HEK293 (cell line): ENCODE data around the gene CFAP97D2.

Source experiments
- ATF2 ChIP-seq: fragments of 450-650 bp; formaldehyde crosslinking; IDR thresholded peaks from 2 replicates; pipeline ENCODE4 v1.5.1; 2016; ENCODE audit warnings: missing biosample characterization, missing genetic modification characterization, low read depth
- KLF7 ChIP-seq: fragments of 450-650 bp; formaldehyde crosslinking; IDR thresholded peaks from 2 replicates; pipeline ENCODE4 v1.5.1; 2016; ENCODE audit warnings: missing biosample characterization, missing genetic modification characterization, borderline replicate concordance
- PBX3 ChIP-seq: sonication (generic); formaldehyde crosslinking; IDR thresholded peaks from 2 replicates; pipeline ENCODE4 v1.8.1; 2022; ENCODE audit warnings: mild to moderate bottlenecking, moderate library complexity, missing genetic modification reagents
- PRDM2 ChIP-seq: fragments of 450-650 bp; formaldehyde crosslinking; IDR thresholded peaks from 2 replicates; pipeline ENCODE4 v1.5.1; 2016; ENCODE audit warnings: missing biosample characterization, missing genetic modification characterization, borderline replicate concordance
- PRDM6 ChIP-seq: fragments of 450-650 bp; formaldehyde crosslinking; IDR thresholded peaks from 2 replicates; pipeline ENCODE4 v1.5.1; 2017; ENCODE audit warnings: missing biosample characterization, missing genetic modification characterization
- SCRT2 ChIP-seq: fragments of 450-650 bp; formaldehyde crosslinking; IDR thresholded peaks from 2 replicates; pipeline ENCODE4 v1.5.1; 2016; ENCODE audit warnings: missing biosample characterization, missing genetic modification characterization
- SP7 ChIP-seq: fragments of 450-650 bp; formaldehyde crosslinking; IDR thresholded peaks from 2 replicates; pipeline ENCODE4 v1.5.1; 2016; ENCODE audit warnings: missing biosample characterization, missing genetic modification characterization
- TRIM28 ChIP-seq: IDR thresholded peaks from 2 replicates; pipeline ENCODE4 v1.6.1; 2011; ENCODE audit warnings: low read length, control low read depth, borderline replicate concordance
- ZBTB21 ChIP-seq: fragments of 450-650 bp; formaldehyde crosslinking; IDR thresholded peaks from 2 replicates; pipeline ENCODE4 v1.5.1; 2017; ENCODE audit warnings: missing biosample characterization, missing genetic modification characterization
- ZFHX2 ChIP-seq: fragments of 450-650 bp; formaldehyde crosslinking; conservative IDR thresholded peaks from 2 replicates; pipeline ENCODE4 v1.5.1; 2016; ENCODE audit warnings: missing biosample characterization, missing genetic modification characterization
- ZNF175 ChIP-seq: fragments of 450-650 bp; formaldehyde crosslinking; IDR thresholded peaks from 2 replicates; pipeline ENCODE4 v1.5.1; 2016; ENCODE audit warnings: missing biosample characterization, missing genetic modification characterization
- ZNF18 ChIP-seq: fragments of 450-650 bp; formaldehyde crosslinking; IDR thresholded peaks from 2 replicates; pipeline ENCODE4 v1.5.1; 2016; ENCODE audit warnings: missing biosample characterization, missing genetic modification characterization
- ZNF239 ChIP-seq: fragments of 450-650 bp; formaldehyde crosslinking; IDR thresholded peaks from 2 replicates; pipeline ENCODE4 v1.5.1; 2016; ENCODE audit warnings: missing biosample characterization, missing genetic modification characterization
- ZNF24 ChIP-seq: fragments of 450-650 bp; formaldehyde crosslinking; IDR thresholded peaks from 2 replicates; pipeline ENCODE4 v1.5.1; 2016; ENCODE audit warnings: missing biosample characterization, missing genetic modification characterization
- ZNF335 ChIP-seq: fragments of 450-650 bp; formaldehyde crosslinking; conservative IDR thresholded peaks from 2 replicates; pipeline ENCODE4 v1.5.1; 2016; ENCODE audit warnings: missing biosample characterization, missing genetic modification characterization
- ZNF449 ChIP-seq: fragments of 450-650 bp; formaldehyde crosslinking; IDR thresholded peaks from 2 replicates; pipeline ENCODE4 v1.5.1; 2017; ENCODE audit warnings: missing biosample characterization, mild to moderate bottlenecking, missing genetic modification characterization, moderate library complexity
- ZNF518A ChIP-seq: fragments of 450-650 bp; formaldehyde crosslinking; conservative IDR thresholded peaks from 2 replicates; pipeline ENCODE4 v1.5.1; 2016; ENCODE audit warnings: low read depth, missing biosample characterization, missing genetic modification characterization
- ZNF558 ChIP-seq: fragments of 450-650 bp; formaldehyde crosslinking; IDR thresholded peaks from 2 replicates; pipeline ENCODE4 v1.5.1; 2016; ENCODE audit warnings: missing biosample characterization, missing genetic modification characterization
- ZNF560 ChIP-seq: fragments of 450-650 bp; formaldehyde crosslinking; IDR thresholded peaks from 2 replicates; pipeline ENCODE4 v1.5.1; 2017; ENCODE audit warnings: missing biosample characterization, missing genetic modification characterization, borderline replicate concordance
- ZNF585B ChIP-seq: fragments of 450-650 bp; formaldehyde crosslinking; IDR thresholded peaks from 2 replicates; pipeline ENCODE4 v1.5.1; 2016; ENCODE audit warnings: missing biosample characterization, missing genetic modification characterization
- ZNF658 ChIP-seq: fragments of 450-650 bp; formaldehyde crosslinking; IDR thresholded peaks from 2 replicates; pipeline ENCODE4; 2016; ENCODE audit warnings: missing biosample characterization, missing genetic modification characterization
- ZNF707 ChIP-seq: fragments of 450-650 bp; formaldehyde crosslinking; IDR thresholded peaks from 2 replicates; pipeline ENCODE4 v1.5.1; 2016; ENCODE audit warnings: missing biosample characterization, missing genetic modification characterization

The CFAP97D2 gene

GRCh38 chr13:114230117-114230516 lies 51.1 kb downstream of the CFAP97D2 start (continued):
- TF ChIP-seq ZNF335 (tag by site-specific recombination) (no peak), ZFHX2 (tag by site-specific recombination) (peak; percentile 83), ZNF558 (tag by site-specific recombination) (peak; percentile 12; the same call in 1 of the 2 replicates), PRDM2 (tag by site-specific recombination) (no peak), ZNF658 (tag by site-specific recombination) (no peak), ZNF707 (tag by site-specific recombination) (no peak), PBX3 (CRISPR knock-in tag) (no peak), PRDM6 (peak; percentile 77), ZBTB21 (tag by site-specific recombination) (peak; percentile 80), ZNF239 (no peak), ATF2 (tag by site-specific recombination) (peak; percentile 87), SCRT2 (tag by site-specific recombination) (peak; percentile 38; the same call in 1 of the 2 replicates), ZNF175 (tag by site-specific recombination) (no peak), ZNF18 (tag by site-specific recombination) (no peak), ZNF449 (tag by site-specific recombination) (no peak), ZNF24 (tag by site-specific recombination) (no peak), ZNF560 (no peak), TRIM28 (no peak), KLF7 (tag by site-specific recombination) (no peak), SP7 (tag by site-specific recombination) (peak; percentile 71), ZNF585B (tag by site-specific recombination) (no peak), ZNF518A (tag by site-specific recombination) (peak; percentile 48; the same call in 1 of the 2 replicates)
